GM12878 (cell line): ENCODE data around the gene MAPRE2. TPM values are rescaled to one million over a fixed set of nuclear protein-coding genes. Genes with fewer than 3 reads are reported as not detected.

ENCODE experiments used
- ATAC-seq: fragments of 200-7000 bp; cut with Tn5 transposase; 3 replicates; pipeline ENCODE4 v1.9.1; 2020; ENCODE audit warnings: mild to moderate bottlenecking, moderate library complexity
- BruUV-seq: library from RNA; stranded (reverse); fragments of 400-500 nt; replicated peaks from 2 replicates; lab custom pipeline; 2021; lab: Mats Ljungman, UMichigan
- CTCF ChIA-PET: fragments of 300-600 bp; sonication (Branson Sonifier 250); formaldehyde crosslinking; extraction: SDS; loops from one replicate; lab custom pipeline; 2021; ENCODE audit warnings: inconsistent platforms; lab: Yijun Ruan, JAX
- POLR2A ChIA-PET: fragments of 350-600 bp; formaldehyde crosslinking; extraction: SDS; loops from one replicate; lab custom pipeline; 2021; ENCODE audit warnings: inconsistent platforms; lab: Charles Lee
- RAD21 ChIA-PET: fragments of 300-600 bp; sonication (Branson Sonifier 250); formaldehyde crosslinking; loops from one replicate; lab custom pipeline; 2023; ENCODE audit warnings: antibody characterized with exemption; ENCODE audit not compliant: unreplicated experiment; lab: Charles Lee
- SMC1A ChIA-PET: fragments of 300-600 bp; sonication (Branson Sonifier 250); formaldehyde crosslinking; loops from one replicate; lab custom pipeline; 2023; ENCODE audit not compliant: unreplicated experiment, uncharacterized antibody; lab: Charles Lee
- DNase-seq: peaks from one replicate; pipeline ENCODE4 v3.0.0-alpha.2; 2011; ENCODE audit warnings: low read depth, low spot score
- FAIRE-seq: peaks from 3 replicates; lab custom pipeline; 2011; peaks lifted over from hg19 to GRCh38; lab: Jason Lieb, UNC
- H2AFZ ChIP-seq: 2 replicates; pipeline ENCODE4 v1.6.0; 2011; ENCODE audit warnings: low read depth, low read length, control low read depth; ENCODE audit not compliant: control insufficient read depth
- H3K27ac ChIP-seq: 2 replicates; pipeline ENCODE4 v1.5.1; 2011; ENCODE audit warnings: control low read depth; ENCODE audit not compliant: control insufficient read depth, insufficient read depth
- H3K27me3 ChIP-seq, 2 experiments: replicated peaks in 1 of 2; 2 replicates each; pipeline versions ENCODE4 v1.6.0 to v1.6.1; 2011; ENCODE audit warnings: low read length in 1 of 2; ENCODE audit not compliant: control insufficient read depth in 2 of 2, insufficient read depth in 2 of 2
- H3K36me3 ChIP-seq, 2 experiments: 2 replicates each; pipeline ENCODE4 v1.5.1; 2011; ENCODE audit warnings: low read length in 1 of 2; ENCODE audit not compliant: control insufficient read depth in 2 of 2, insufficient read depth in 2 of 2
- H3K4me1 ChIP-seq: 2 replicates; pipeline ENCODE4 v1.6.1; 2011; ENCODE audit warnings: mild to moderate bottlenecking, low read length, moderate library complexity, mixed read lengths; ENCODE audit not compliant: control insufficient read depth, insufficient read depth
- H3K4me2 ChIP-seq: 2 replicates; pipeline ENCODE4 v1.6.0; 2011; ENCODE audit warnings: control low read depth; ENCODE audit not compliant: control insufficient read depth, insufficient read depth
- H3K4me3 ChIP-seq: fragments of 200-600 bp; sonication (generic); 2 replicates; pipeline ENCODE4 v1.5.1; 2016
- H3K79me2 ChIP-seq: 2 replicates; pipeline ENCODE4 v1.6.0; 2011; ENCODE audit warnings: low read length; ENCODE audit not compliant: control insufficient read depth, insufficient read depth
- H3K9ac ChIP-seq: 2 replicates; pipeline ENCODE4 v1.8.0; 2011; ENCODE audit warnings: low read length, control low read depth, mixed read lengths; ENCODE audit not compliant: control insufficient read depth, insufficient read depth
- H3K9me3 ChIP-seq: replicated peaks from 3 replicates; pipeline ENCODE4 v1.5.1; 2011; ENCODE audit warnings: mild to moderate bottlenecking, low read length; ENCODE audit not compliant: control insufficient read depth, insufficient read depth
- H4K20me1 ChIP-seq: 2 replicates; pipeline ENCODE4 v1.6.0; 2011; ENCODE audit not compliant: control insufficient read depth, insufficient read depth
- DPF2 ChIP-seq: fragments of 450-650 bp; IDR thresholded peaks from 2 replicates; pipeline ENCODE4 v1.6.1; 2017; ENCODE audit warnings: mild to moderate bottlenecking
- EGR1 ChIP-seq, 2 experiments: IDR thresholded peaks; 1 replicate in 1 of 2; 2 replicates in 1 of 2; pipeline ENCODE4 v1.6.1; 2011 to 2012; ENCODE audit warnings: low read depth in 2 of 2, low read length in 2 of 2, borderline replicate concordance in 1 of 2, mild to moderate bottlenecking in 1 of 2, moderate library complexity in 1 of 2
- ETV6 ChIP-seq, 2 experiments: fragments of 450-650 bp in 1 of 2; IDR thresholded peaks in 1 of 2; conservative IDR thresholded peaks in 1 of 2; 2 replicates each; pipeline ENCODE4 v1.6.1; 2014; ENCODE audit warnings: antibody characterized with exemption in 1 of 2, borderline replicate concordance in 1 of 2, low read depth in 1 of 2, mild to moderate bottlenecking in 1 of 2, moderate library complexity in 1 of 2
- HCFC1 ChIP-seq: fragments of 150-350 bp; IDR thresholded peaks from 2 replicates; pipeline ENCODE4 v1.6.1; 2014; ENCODE audit warnings: low read length
- NR2C2 ChIP-seq: IDR thresholded peaks from 2 replicates; pipeline ENCODE4 v1.6.1; 2011; ENCODE audit warnings: borderline replicate concordance, low read depth; ENCODE audit not compliant: control insufficient read depth, insufficient read length
- NRF1 ChIP-seq: conservative IDR thresholded peaks from 2 replicates; pipeline ENCODE4 v1.6.1; 2011; ENCODE audit warnings: mild to moderate bottlenecking, low read depth, low read length, improper control_type of control experiment
- RBBP5 ChIP-seq: fragments of 200-600 bp; sonication (generic); conservative IDR thresholded peaks from 2 replicates; pipeline ENCODE4 v1.6.1; 2016
- WGBS: methylation state at CpG from one replicate; pipeline ENCODE4 v1.1.6; 2016; ENCODE audit warnings: low lambda C conversion rate; ENCODE audit not compliant: insufficient replicate concordance, insufficient coverage; ENCODE audit errors: missing lambda C conversion rate; 5-methylcytosine and 5-hydroxymethylcytosine counted together
- in situ Hi-C: fragments of 300-500 bp; cut with MboI; formaldehyde crosslinking; loops from 9 replicates; pipeline ENCODE4 v1.14.3; 2018; ENCODE audit warnings: mixed read lengths
- intact Hi-C: fragments of 100-400 bp; cut with micrococcal nuclease; formaldehyde crosslinking; loops from one replicate; pipeline ENCODE4 v1.14.2; 2022; ENCODE audit not compliant: unreplicated experiment
- polyA plus RNA-seq, 11 experiments: library from polyadenylated mRNA; depleted of rRNA in 4 of 11; unstranded in 6 of 11; stranded (reverse) in 5 of 11; fragments of >200 nt; fragmentation: Nextera tagmentation in 4 of 11; fragmentation: Illumina TruSeq in 1 of 11; extraction: Ambion mirVana in 4 of 11; extraction: Trizol in 1 of 11; gene quantifications; 1 replicate in 1 of 11; 2 replicates in 10 of 11; pipeline versions ENCODE4 v1.2.1 to v1.2.3, GENCODE V29; 2011 to 2016; ENCODE audit warnings: inconsistent platforms in 2 of 11, missing spikeins in 2 of 11, low read depth in 1 of 11
- total RNA-seq, 4 experiments: library from RNA; depleted of rRNA in 3 of 4; stranded (reverse); fragments of >200 nt in 3 of 4; fragmentation: Illumina TruSeq in 1 of 4; extraction: Trizol in 1 of 4; gene quantifications; 2 replicates each; pipeline versions ENCODE4 v1.2.1 to v1.2.3, GENCODE V29; 2013 to 2021
- TF ChIP-seq, protein P1 (sequence below): IDR thresholded peaks from 2 replicates; pipeline ENCODE4 v1.6.1; 2011; ENCODE audit warnings: low read depth, low read length, improper control_type of control experiment, borderline replicate concordance
- TF ChIP-seq, protein P2 (sequence below): fragments of 450-650 bp; IDR thresholded peaks from 2 replicates; pipeline ENCODE4 v1.6.1; 2018; ENCODE audit warnings: mild to moderate bottlenecking, low read depth, moderate library complexity; ENCODE audit not compliant: partially characterized antibody
- TF ChIP-seq, protein P3 (sequence below): fragments of 450-650 bp; IDR thresholded peaks from 2 replicates; pipeline ENCODE4 v1.6.1; 2016; ENCODE audit warnings: mild to moderate bottlenecking
- TF ChIP-seq, protein P4 (sequence below): IDR thresholded peaks from 2 replicates; pipeline ENCODE4 v1.6.1; 2011; ENCODE audit warnings: borderline replicate concordance, low read depth, mild to moderate bottlenecking, moderate library complexity, low read length; ENCODE audit not compliant: insufficient read depth, poor library complexity, severe bottlenecking

The MAPRE2 gene
- total and polyA plus RNA-seq, 10 of the 15 experiments (the other 5 are each of a cell fraction or from before 2014, with no cell fraction given), result 11.0 to 50.6 (median 24.0) TPM

DNA sequence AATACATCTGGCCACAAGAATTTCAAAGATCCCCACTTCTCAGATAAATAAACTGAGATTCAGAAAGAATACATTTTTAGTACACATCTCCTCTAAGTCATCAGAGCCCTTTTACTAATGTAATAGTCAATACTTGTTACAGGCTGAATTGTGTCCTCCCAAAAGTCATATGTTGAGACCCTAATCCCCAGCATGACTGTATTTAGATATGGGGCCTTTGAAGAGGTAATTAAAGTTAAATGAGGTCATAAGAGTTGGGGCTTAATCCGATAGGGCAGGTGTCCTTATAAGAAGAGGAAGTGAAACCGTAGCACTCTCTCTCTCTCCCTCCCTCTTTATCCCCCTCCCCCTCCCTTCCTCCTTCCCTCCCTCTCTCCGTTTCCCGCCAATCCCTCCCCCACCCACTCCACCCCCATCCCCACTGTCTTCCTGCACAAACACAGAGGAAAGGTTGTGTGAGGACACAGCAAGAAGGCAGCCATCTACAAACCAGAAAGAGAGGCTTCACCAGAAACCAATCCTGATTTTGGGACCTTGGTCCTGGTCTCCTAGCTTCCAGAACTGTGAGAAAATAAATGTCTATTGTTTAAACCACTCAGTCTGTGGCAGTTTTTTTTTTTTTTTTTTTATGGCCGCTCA lies 133.0 kb downstream of the MAPRE2 start (continued):
- TF ChIP-seq ETV6 (conservative IDR thresholded peaks at IDR 0.05 in 1 of 2, IDR thresholded peaks at IDR 0.05 in 1 of 2; ENCODE audit: borderline replicate concordance in 1 of 2, low read depth in 1 of 2) (no peak), NR2C2 (no peak), DPF2 (peak; percentile 82)
- TF ChIP-seq, protein P1, sequence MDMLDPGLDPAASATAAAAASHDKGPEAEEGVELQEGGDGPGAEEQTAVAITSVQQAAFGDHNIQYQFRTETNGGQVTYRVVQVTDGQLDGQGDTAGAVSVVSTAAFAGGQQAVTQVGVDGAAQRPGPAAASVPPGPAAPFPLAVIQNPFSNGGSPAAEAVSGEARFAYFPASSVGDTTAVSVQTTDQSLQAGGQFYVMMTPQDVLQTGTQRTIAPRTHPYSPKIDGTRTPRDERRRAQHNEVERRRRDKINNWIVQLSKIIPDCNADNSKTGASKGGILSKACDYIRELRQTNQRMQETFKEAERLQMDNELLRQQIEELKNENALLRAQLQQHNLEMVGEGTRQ, result no peak
- TF ChIP-seq, protein P2, sequence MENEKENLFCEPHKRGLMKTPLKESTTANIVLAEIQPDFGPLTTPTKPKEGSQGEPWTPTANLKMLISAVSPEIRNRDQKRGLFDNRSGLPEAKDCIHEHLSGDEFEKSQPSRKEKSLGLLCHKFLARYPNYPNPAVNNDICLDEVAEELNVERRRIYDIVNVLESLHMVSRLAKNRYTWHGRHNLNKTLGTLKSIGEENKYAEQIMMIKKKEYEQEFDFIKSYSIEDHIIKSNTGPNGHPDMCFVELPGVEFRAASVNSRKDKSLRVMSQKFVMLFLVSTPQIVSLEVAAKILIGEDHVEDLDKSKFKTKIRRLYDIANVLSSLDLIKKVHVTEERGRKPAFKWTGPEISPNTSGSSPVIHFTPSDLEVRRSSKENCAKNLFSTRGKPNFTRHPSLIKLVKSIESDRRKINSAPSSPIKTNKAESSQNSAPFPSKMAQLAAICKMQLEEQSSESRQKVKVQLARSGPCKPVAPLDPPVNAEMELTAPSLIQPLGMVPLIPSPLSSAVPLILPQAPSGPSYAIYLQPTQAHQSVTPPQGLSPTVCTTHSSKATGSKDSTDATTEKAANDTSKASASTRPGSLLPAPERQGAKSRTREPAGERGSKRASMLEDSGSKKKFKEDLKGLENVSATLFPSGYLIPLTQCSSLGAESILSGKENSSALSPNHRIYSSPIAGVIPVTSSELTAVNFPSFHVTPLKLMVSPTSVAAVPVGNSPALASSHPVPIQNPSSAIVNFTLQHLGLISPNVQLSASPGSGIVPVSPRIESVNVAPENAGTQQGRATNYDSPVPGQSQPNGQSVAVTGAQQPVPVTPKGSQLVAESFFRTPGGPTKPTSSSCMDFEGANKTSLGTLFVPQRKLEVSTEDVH, result no peak
- TF ChIP-seq, all 136 proteins: peak for 17

DNA sequence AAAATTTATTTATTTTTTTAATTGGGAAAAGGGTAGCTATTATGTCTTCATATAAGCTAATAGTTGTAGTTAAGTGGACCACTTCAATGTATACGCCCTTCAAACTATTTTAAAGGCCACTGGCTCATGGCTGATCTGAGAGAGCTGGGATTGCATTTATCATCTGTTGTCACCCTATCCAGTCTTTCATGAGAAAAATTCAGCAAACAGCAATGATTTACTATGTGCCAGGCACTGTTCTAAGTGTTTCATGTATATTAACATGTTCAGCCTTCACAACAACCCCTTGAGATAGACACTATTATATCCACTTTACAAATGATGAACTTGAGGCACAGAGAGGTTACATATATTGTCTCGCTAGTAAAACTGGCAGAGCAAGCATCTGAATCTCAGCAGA lies 133.5 kb downstream of the MAPRE2 start:
- H3K27ac ChIP-seq, result no peak overlapping the region
- in situ Hi-C loops (no loop called here), intact Hi-C loops (no loop called here)
- no peak overlapping the region for H3K9ac ChIP-seq
- no peaks in the 10 kb centered on the region for H4K20me1 ChIP-seq
- no TSS peak for BruUV-seq
- no peak for TF ChIP-seq HCFC1
- TF ChIP-seq EGR1 (IDR thresholded peaks at IDR 0.05; ENCODE audit: borderline replicate concordance in 1 of 2, low read depth in 2 of 2, low read length in 2 of 2), result no peak
- no peak for TF ChIP-seq RBBP5
- TF ChIP-seq, protein P3, sequence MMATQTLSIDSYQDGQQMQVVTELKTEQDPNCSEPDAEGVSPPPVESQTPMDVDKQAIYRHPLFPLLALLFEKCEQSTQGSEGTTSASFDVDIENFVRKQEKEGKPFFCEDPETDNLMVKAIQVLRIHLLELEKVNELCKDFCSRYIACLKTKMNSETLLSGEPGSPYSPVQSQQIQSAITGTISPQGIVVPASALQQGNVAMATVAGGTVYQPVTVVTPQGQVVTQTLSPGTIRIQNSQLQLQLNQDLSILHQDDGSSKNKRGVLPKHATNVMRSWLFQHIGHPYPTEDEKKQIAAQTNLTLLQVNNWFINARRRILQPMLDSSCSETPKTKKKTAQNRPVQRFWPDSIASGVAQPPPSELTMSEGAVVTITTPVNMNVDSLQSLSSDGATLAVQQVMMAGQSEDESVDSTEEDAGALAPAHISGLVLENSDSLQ, result no peak
- no peak for TF ChIP-seq NRF1
- TF ChIP-seq, protein P4, sequence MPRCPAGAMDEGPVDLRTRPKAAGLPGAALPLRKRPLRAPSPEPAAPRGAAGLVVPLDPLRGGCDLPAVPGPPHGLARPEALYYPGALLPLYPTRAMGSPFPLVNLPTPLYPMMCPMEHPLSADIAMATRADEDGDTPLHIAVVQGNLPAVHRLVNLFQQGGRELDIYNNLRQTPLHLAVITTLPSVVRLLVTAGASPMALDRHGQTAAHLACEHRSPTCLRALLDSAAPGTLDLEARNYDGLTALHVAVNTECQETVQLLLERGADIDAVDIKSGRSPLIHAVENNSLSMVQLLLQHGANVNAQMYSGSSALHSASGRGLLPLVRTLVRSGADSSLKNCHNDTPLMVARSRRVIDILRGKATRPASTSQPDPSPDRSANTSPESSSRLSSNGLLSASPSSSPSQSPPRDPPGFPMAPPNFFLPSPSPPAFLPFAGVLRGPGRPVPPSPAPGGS, result no peak
- 66% methylated on average over 2 of the region's 2 CpGs for WGBS
- FAIRE-seq (no peak), DNase-seq (no peak), ATAC-seq (no peak)
- no peaks in the 10 kb centered on the region; the same call in 2 of the 3 replicates for H3K9me3 ChIP-seq
- no peak overlapping the region for H3K4me2 ChIP-seq
- no peaks in the 10 kb centered on the region for H3K27me3 ChIP-seq
- H3K4me3 ChIP-seq, result no peak overlapping the region
- H2AFZ ChIP-seq, result no peak overlapping the region
- CTCF ChIA-PET, result interaction anchor here (0.6 kb wide), 1 partner anchor 51 kb away, joined by 3 read pairs; no protein-coding TSS in a partner anchor
- POLR2A ChIA-PET, result interaction anchor here (0.7 kb wide), 3 partner anchors 92 to 842 kb away, joined by 3 to 4 read pairs (median 3); no protein-coding TSS in a partner anchor
- no peaks in the 10 kb centered on the region for H3K36me3 ChIP-seq
- SMC1A ChIA-PET, result no interaction called here
- H3K79me2 ChIP-seq, result no peaks in the 10 kb centered on the region
- RAD21 ChIA-PET, result interaction anchor here (0.7 kb wide), 1 partner anchor 146 kb away, joined by 3 read pairs; no protein-coding TSS in a partner anchor
- H3K4me1 ChIP-seq, result no peaks in the 10 kb centered on the region
